GM19455 (cell line): ENCODE results near the gene VWA2.

Source experiments
- ATAC-seq: cut with Tn5 transposase; IDR thresholded peaks from one replicate; pipeline ENCODE4 v1.9.1; 2021; ENCODE audit not compliant: unreplicated experiment

Gene VWA2

GRCh38 chr10:114337510-114338462, 98.7 kb downstream of the VWA2 start:
- no peak for ATAC-seq

- ATAC-seq = no peak
Measured at GRCh38 chr10:114340816-114341215, 101.8 kb downstream of the VWA2 start.
